Nucleus accumbens (tissue), 56 donors: ENCODE data around the gene LUZP2.
"Not testable (repeated sequence)": the region's sequence is repeated elsewhere in the genome, so short reads cannot be mapped to it uniquely, and the experiment has no call there.

Source experiments
- DNase-seq, 56 donors: peaks; one replicate each; lab custom pipeline; 2025; lab: John Stamatoyannopoulos, UW

Gene LUZP2

GRCh38 chr11:24886880-24887619 is 390.2 kb downstream of the LUZP2 start:
- DNase-seq: no peak

DNA sequence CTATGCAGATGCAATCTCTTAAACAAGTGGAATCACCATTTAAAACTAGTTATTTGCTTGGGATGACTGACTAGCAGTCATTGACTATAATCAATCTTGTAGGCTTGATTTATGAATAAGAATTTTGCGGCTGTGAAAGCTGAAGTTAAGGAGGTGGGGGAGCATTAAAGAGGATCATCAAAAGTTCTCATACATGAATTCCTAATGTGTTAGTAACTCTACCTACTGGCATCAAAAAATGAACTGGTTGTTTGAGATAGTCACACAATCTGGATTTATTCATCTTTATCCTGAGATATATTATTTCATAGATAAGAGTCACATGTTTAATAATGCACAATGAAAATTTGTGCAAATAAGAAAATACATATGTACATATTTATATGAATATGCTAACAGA is 393.6 kb downstream of the LUZP2 start:
- DNase-seq: no peak

GRCh38 chr11:24891845-24892492 is 395.1 kb downstream of the LUZP2 start:
- not testable (repeated sequence) for DNase-seq

- no peak for DNase-seq
These were observed 399.4 kb downstream of the LUZP2 start for GRCh38 chr11:24896118-24896835.

DNA sequence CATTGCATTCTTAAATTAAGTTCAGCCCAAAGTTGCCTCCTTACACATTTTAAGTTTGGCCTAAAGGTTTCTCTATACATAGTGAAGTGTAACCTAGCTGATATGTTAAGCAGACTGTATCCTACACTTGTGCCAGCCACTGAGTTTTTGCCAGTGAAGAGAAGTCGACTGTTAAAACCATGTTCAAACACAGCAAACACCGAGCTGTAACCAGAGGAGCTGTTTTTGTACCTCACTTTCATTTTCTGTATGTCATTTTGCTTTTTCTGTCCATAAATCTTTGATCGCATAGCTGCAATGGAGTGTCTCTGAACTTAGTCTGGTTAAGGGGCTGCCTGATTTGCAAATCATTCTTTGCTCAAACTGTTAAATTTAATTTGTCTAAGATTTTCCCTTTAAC is 403.7 kb downstream of the LUZP2 start:
- DNase-seq: no peak

DNA sequence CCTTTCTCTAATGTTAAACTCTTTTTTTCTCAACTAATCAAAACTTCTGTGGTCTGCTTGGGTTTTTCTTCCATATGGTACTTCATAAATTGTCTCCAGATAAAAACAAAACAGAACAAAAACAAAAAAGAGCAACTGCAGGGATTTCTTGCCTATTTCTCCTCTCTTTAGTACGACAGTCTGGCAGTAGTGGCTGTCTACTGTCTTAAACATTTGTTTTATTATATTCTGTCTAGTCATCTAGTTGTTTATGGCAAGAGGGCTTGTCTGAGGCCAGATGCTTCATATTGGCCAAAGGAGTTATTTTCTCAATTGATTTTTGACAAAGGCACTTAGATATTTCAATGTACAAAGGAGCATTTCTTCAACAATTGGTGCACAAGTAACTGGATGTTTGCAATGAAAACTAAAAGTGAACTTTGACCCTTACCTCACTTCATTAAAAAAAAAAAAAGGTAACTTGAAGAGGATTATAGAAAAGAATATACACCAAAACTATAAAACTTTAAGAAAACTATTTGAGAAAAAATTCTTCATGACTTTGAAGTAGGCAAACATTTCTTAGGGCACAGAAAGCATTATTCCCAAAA is 404.2 kb downstream of the LUZP2 start:
- DNase-seq: no peak

DNA sequence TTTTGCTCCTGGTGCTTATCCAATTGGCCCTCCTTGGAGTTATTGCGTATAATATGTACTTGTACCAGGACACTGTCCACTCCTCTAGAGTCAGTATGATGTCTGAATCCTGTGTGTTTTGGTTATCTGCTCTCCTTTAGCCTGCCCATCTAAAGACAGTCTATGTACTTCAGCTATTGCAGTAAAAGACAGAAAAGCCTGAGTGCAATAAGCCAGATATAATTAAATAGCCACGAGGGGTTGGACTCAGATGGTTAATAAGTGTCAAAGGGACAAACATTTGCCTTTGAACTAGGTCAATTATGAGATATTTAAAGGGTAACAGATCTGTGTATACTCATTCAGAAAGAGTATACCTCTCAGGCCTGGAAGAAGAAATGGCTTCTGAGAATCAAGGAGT is 406.7 kb downstream of the LUZP2 start:
- DNase-seq: no peak

GRCh38 chr11:24925091-24925490 is 428.2 kb downstream of the LUZP2 start:
- no peak for DNase-seq

DNA sequence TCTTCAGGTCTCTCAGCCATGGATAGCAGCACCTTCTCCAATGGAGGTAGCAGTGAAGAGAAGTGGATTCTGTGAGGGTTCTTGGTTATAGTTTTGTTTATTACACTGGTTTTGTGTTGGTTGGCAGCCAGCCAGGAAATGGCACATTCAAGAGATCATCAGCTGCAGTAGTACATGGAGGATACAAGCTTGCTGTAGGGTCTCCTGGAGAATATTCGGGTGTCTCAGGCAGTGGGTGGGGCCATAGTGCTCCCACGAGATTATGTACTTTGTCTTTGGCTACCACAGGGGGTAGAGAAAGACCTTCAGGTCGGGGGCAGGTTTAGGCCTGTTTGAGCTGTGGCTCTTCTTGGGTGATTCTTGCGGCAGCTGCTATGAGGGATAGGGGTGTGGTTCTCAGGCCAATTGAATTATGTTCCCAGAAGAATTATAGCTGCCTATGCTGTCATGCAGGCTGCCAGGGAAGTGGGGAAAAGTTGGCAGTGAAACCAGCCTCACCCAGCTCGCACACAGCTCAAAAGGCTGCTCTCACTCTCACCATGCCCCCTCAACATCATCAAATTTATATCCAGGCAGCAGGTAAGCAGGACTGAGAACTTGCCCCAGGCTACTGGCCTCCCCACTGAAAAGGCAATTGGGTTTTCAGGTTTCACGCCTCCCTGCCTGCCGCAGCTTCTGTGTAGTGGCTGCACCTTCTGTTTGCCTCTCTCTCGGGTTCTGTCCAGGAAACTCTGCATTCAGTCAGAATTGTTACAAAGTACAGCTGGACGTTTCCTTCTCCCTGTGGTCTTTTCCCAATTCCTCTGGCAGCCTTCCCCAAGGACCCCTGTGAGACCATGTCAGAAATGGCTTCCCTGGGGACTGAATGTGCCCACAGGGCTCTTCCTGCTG is 435.5 kb downstream of the LUZP2 start:
- DNase-seq: no peak

GRCh38 chr11:24934733-24935439 is 438.0 kb downstream of the LUZP2 start:
- no peak for DNase-seq

DNA sequence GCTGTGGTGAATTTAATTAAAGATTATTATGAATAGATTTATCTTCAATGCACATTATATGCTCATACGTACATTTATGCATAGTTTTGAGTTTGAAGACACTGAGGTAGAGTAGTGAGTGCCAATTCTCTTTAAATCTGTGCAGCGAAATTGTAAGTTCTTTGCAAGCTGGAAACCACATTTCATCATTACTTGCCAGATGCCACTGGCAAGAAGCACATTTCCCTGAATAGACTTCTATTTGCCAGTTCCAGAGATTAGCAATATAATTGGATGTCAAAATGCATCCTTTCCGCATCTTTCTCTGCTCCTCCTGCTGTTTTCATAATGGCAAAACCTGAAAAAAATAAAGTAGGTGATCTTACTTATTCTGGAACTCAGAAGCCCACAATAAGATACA is 448.0 kb downstream of the LUZP2 start:
- no peak for DNase-seq

GRCh38 chr11:24949406-24949805 is 452.6 kb downstream of the LUZP2 start:
- DNase-seq: no peak

GRCh38 chr11:24963852-24964251 is 467.0 kb downstream of the LUZP2 start:
- DNase-seq: no peak

DNA sequence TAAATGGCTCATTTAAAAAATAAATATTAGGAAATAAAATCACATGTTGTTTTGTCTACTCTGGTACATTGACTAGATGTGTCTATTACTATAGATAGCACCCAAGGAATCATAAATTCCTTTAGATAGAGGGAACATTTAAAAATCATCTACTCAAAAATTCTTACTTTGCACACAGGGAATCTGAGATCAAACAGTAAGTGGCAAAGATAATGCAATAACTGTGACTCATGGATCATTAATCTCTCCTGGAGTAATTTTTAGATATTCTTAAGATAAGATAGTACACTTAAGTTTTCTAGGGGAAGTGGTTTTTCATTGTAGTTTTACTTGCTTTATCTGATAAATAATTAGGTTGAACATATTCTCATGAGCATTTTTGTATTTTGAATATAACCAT is 468.9 kb downstream of the LUZP2 start:
- no peak for DNase-seq

- DNase-seq: not testable (repeated sequence)
These were observed 497.1 kb downstream of the LUZP2 start for GRCh38 chr11:24993903-24994302.

DNA sequence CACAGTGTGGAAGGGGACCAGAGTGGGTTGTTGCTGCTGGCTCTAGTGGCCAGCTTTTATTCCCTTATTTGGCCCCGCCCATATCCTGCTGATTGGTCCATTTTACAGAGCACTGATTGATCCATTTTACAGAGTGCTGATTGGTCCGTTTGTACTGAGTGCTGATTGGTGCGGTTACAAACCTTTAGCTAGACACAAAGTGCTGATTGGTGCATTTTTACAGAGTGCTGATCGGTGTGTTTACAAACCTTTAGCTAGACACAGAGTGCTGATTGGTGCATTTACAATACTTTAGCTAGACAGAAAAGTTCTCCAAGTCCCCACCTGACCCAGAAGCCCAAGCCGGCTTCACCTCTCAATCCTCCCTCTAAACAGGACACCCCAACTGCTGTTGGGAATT is 503.1 kb downstream of the LUZP2 start:
- DNase-seq: not testable (repeated sequence)

DNA sequence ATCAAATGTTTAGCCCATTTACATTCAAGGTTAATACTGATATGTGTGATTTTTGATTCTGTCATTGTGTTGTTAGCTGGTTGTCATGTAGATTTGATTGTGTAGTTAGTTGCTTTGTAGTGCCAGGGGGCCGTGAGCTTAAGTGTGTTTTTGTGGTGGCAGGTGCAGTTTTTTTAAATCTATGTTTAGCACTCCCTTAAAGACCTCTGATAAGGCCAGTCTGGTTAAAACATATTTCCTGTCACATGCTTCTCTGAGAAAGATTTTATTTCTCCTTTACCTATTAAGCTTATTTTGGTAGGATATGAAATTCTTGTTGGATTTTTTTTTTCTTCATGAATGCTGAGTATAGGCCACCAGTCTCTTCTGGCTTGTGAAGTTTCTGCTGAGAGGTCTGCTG is 540.6 kb downstream of the LUZP2 start:
- no peak for DNase-seq

GRCh38 chr11:25038131-25038530 is 541.3 kb downstream of the LUZP2 start:
- DNase-seq: no peak

DNA sequence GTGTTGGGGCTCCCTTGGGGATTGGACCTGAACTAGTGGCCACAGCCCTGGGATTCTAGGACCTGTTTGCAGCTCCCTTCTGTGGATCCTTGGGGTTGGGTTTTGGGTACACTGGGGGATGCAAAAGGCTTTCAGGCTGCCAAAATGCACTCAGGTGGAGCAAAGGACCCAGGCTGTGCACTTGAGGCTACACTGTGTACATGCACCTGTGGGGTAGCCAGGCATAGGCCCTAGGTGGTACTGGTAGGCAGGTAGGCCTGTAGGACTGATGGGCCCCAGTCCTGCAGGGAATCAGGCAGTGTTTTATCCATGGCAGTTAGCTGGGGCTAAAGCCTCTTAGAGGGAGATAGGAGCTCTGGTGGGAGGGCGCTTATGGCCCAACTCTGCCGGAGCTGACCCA is 542.3 kb downstream of the LUZP2 start:
- no peak for DNase-seq

DNA sequence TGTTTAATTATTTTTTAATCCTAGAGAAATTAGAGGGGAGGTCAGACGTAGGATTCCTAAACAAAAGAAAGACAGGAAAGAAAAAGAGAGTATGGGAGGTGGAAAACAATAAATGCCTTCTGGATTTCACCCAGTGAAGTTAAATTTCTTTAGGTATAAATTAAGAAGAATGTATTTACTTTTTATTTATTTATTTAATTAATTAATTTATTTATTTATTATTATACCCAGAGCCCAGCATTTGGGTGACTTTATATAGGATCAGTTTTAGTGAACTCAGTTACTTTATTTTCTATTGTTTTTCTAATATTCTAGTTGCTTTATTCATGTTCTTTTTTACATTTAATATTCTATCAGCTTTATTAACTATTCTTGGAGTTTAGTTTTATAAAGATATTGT is 551.8 kb downstream of the LUZP2 start:
- DNase-seq: no peak
